ENCODE measurements around the gene IDE. TPM values are rescaled to one million over a fixed set of nuclear protein-coding genes. Genes with fewer than 3 reads are reported as not detected.

Gene IDE
- 10 to 100 TPM; 15.1 to 23.4 (median 21.4) TPM for total RNA-seq

DNA sequence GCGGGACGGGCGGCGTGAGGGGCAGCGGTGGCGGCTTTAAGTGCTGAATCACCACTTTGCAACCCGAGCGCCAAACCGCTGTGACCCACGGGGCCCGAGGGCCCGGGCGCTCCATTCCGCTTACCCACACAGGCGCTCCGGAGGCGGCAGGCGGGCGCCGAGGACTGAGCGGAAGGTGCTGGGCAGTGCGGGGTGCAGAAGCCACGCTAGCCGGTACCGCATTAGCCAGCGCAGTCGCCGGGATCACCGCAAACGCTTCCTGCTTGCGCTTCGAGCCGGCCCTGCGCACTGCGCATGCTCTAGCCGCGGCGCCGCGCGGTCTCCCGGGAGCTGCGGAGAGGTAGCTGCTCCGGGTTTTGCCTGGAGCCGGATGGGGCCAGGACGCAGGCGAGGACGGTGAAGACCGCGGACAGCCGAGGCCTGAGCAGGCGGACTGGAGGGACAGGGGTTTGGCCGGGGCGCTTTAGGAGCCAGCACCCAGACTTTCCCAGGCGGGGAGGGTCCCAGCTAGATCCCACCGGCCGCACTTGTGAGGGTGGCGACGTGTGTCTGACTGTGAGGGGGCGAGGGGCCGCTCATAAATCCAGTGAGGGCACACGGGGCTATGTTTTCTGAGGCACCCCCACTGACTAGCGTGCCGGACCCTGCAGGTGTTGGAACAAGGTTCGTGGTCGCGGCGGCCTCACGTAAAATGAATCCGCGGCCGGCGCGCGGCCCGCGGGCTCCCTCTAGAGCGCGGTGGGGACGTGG, at the start of gene IDE:
TSS of gene IDE (minus strand) at position 296 of the 750 bp plus-strand sequence. CDS start at position 222, 74 bp downstream.
- TF ChIP-seq EP300 (IDR thresholded peaks at IDR 0.05) (peak in 1 of 2 donors; percentile 71), POLR2A (IDR thresholded peaks at IDR 0.05) (peak; percentile 13 to 27)
- TF ChIP-seq, protein P1, sequence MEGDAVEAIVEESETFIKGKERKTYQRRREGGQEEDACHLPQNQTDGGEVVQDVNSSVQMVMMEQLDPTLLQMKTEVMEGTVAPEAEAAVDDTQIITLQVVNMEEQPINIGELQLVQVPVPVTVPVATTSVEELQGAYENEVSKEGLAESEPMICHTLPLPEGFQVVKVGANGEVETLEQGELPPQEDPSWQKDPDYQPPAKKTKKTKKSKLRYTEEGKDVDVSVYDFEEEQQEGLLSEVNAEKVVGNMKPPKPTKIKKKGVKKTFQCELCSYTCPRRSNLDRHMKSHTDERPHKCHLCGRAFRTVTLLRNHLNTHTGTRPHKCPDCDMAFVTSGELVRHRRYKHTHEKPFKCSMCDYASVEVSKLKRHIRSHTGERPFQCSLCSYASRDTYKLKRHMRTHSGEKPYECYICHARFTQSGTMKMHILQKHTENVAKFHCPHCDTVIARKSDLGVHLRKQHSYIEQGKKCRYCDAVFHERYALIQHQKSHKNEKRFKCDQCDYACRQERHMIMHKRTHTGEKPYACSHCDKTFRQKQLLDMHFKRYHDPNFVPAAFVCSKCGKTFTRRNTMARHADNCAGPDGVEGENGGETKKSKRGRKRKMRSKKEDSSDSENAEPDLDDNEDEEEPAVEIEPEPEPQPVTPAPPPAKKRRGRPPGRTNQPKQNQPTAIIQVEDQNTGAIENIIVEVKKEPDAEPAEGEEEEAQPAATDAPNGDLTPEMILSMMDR (IDR thresholded peaks at IDR 0.05), result peak; percentile 85 to 90 (median 88)
- WGBS, 2 donors, result 0 to 1% methylated on average over 10 to 46 of the region's 80 CpGs
- DNase-seq (ENCODE audit: low spot score in 2 of 2), result peak; percentile 61 to 72
- Histone ChIP-seq H3K9me3 (no peaks in the 10 kb centered on the region), H3K27me3 (no peaks in the 10 kb centered on the region), H3K4me1 (peaks cover 0 to 43% (median 12%) of the 10 kb centered on the region in 4 donors), H3K4me3 (peak within 1 kb of the TSS; percentile 69 to 94 (median 84)), H3K27ac (peak within 1 kb of the TSS; percentile 74 to 90 (median 87)), H3K36me3 (peaks cover 0 to 7% (median 0%) of the 10 kb centered on the region in 3 donors)

DNA sequence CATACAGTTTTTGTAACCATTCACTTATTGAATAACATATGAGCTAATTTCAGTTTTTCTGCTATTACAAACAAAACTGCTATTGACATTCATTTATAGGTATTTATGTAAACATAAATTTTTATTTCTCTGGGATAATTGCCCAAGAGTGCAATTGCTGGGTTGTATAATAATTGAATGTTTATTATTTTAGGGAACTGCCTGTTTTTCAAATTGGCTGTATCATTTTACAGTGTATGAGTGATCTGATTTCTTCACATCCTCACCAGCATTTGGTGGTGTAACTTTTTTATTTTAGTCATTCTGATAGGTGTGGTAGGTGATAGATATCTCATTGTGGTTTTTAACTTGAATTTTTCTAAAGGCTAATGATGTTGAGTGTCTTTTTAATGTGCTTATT, 45.5 kb upstream of the IDE start:
- Histone ChIP-seq H3K27me3 (no peaks in the 10 kb centered on the region), H3K9me3 (no peaks in the 10 kb centered on the region), H3K36me3 (no peaks in the 10 kb centered on the region), H3K4me1 (no peaks in the 10 kb centered on the region), H3K4me3 (no peak overlapping the region), H3K27ac (no peak overlapping the region)
- DNase-seq (ENCODE audit: low spot score in 2 of 2), result no peak
- TF ChIP-seq EP300 (IDR thresholded peaks at IDR 0.05) (no peak), POLR2A (IDR thresholded peaks at IDR 0.05) (no peak)
- TF ChIP-seq, protein P1 (IDR thresholded peaks at IDR 0.05), result no peak

DNA sequence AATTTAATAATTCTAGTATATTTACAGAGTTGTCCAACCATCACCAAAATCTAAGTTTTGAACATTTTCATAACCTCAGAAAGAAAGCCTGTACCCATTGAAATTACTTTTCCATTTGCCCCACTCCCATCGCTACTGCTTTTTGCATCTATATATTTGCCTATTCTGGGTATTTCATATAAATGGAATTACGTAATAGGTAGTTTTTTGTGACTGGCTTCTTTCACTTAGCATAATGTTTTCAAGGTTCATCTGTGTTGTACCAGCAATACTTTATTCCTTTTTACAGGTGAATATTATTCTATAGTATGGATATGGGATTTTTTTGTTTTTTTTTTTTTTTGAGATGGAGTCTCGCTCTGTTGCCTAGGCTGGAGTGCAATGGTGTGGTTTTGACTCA, 41.6 kb upstream of the IDE start:
- H3K9me3 ChIP-seq, result no peaks in the 10 kb centered on the region
- WGBS, 2 donors, result 97 to 98% methylated on average over 3 of the region's 3 CpGs
- no peaks in the 10 kb centered on the region for H3K36me3 ChIP-seq
- no peak overlapping the region for H3K4me3 ChIP-seq
- H3K4me1 ChIP-seq, result no peaks in the 10 kb centered on the region
- H3K27me3 ChIP-seq, result no peaks in the 10 kb centered on the region
- DNase-seq (ENCODE audit: low spot score in 2 of 2), result no peak
- TF ChIP-seq, protein P1 (IDR thresholded peaks at IDR 0.05), result no peak
- no peak for TF ChIP-seq EP300 (IDR thresholded peaks at IDR 0.05)
- TF ChIP-seq POLR2A (IDR thresholded peaks at IDR 0.05), result no peak
- no peak overlapping the region for H3K27ac ChIP-seq

DNA sequence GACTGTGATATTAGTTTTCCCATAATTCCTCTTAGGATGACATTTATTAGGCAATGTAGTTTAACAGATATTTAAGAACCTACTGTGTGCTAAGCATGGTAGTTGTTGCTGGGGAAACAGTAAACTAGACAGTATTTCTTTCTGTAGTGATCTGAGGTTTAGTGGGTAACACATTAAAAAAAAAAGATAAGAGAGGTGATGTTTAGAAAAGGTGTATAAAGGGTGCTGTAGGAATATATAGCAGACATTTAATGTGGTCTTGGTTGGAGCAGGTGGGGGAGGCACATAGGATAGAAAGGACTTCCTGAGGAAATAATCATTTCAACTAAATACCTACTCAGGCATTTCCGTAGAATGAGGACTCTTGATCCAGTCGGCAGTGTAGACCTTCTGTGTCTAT, 30.9 kb upstream of the IDE start:
- Histone ChIP-seq H3K27ac (no peak overlapping the region), H3K27me3 (no peaks in the 10 kb centered on the region), H3K36me3 (no peaks in the 10 kb centered on the region), H3K4me1 (no peaks in the 10 kb centered on the region), H3K9me3 (no peaks in the 10 kb centered on the region), H3K4me3 (no peak overlapping the region)
- WGBS, 2 donors, result 74 to 82% methylated on average over 2 of the region's 2 CpGs
- TF ChIP-seq EP300 (IDR thresholded peaks at IDR 0.05), result no peak
- TF ChIP-seq POLR2A (IDR thresholded peaks at IDR 0.05), result no peak
- TF ChIP-seq, protein P1 (IDR thresholded peaks at IDR 0.05), result no peak
- DNase-seq (ENCODE audit: low spot score in 2 of 2), result no peak

DNA sequence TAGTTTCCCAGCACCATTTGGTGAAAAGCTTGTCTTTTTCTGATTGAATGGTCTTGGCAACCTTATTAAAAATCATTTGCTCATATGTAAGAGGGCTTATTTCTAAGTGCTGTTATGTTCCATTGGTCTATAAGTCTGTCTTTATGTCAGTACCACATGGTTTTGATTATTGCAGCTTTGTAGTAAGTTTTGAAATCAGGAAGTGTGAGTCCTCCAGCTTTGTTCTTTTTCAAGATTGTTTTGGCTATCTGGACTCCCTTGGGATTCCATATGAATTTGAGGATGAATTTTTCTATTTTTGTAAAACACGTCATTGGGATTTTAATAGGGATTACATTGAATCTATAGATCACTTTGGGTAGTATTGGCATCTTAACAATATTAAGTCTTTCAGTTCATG, 24.4 kb upstream of the IDE start:
- WGBS, 2 donors, result 90 to 98% methylated on average over 1 of the region's 1 CpG
- H3K36me3 ChIP-seq, result no peaks in the 10 kb centered on the region

More for the DNA sequence above, 24.4 kb upstream of the IDE start:
- TF ChIP-seq EP300 (IDR thresholded peaks at IDR 0.05) (no peak), POLR2A (IDR thresholded peaks at IDR 0.05) (no peak)
- TF ChIP-seq, protein P1 (IDR thresholded peaks at IDR 0.05), result no peak
- Histone ChIP-seq H3K4me1 (peaks cover 0 to 8% (median 6%) of the 10 kb centered on the region in 4 donors), H3K9me3 (no peaks in the 10 kb centered on the region), H3K4me3 (no peak overlapping the region), H3K27ac (no peak overlapping the region), H3K27me3 (no peaks in the 10 kb centered on the region)
- DNase-seq (ENCODE audit: low spot score in 2 of 2), result no peak

Measured in tibial nerve (tissue), 4 donors.